ENCODE measurements around the gene LINC01488. TPM values are rescaled to one million over a fixed set of nuclear protein-coding genes. Genes with fewer than 3 reads are reported as not detected.

LINC01488 gene
- total RNA-seq (not detected), polyA plus RNA-seq (ENCODE audit: insufficient read depth, low read depth, low replicate concordance) (not detected)
- long read RNA-seq, donor 1 = 0 reads
- long read RNA-seq, donor 2 = 0 reads

GRCh38 chr11:69481393-69481844, at the start of gene LINC01488:
LINC01488 (plus strand) TSS chr11:69481663.
- Histone ChIP-seq H3K4me3 (no peak within 1 kb of the TSS), H3K9me3 (no peaks in the 10 kb centered on the region), H3K4me1 (no peaks in the 10 kb centered on the region), H3K36me3 (ENCODE audit: low read depth, missing control alignments) (no peaks in the 10 kb centered on the region), H3K27me3 (no peaks in the 10 kb centered on the region), H3K27ac (no peak within 1 kb of the TSS)
- WGBS, 2 donors = 79 to 80% methylated on average over 3 to 4 of the region's 4 CpGs
- no peak for DNase-seq
- TF ChIP-seq CTCF (IDR thresholded peaks at IDR 0.05) = no peak
- no peak for TF ChIP-seq POLR2A (IDR thresholded peaks at IDR 0.05)
- intact Hi-C loops (cut with DNase I; ENCODE audit: low total_unique reads) = no loop called here

GRCh38 chr11:69431893-69432738, 49.3 kb upstream of the LINC01488 start:
- Histone ChIP-seq H3K9me3 (no peaks in the 10 kb centered on the region), H3K4me1 (no peaks in the 10 kb centered on the region), H3K4me3 (no peak overlapping the region), H3K27ac (no peak overlapping the region), H3K27me3 (no peaks in the 10 kb centered on the region), H3K36me3 (ENCODE audit: low read depth, missing control alignments) (no peaks in the 10 kb centered on the region)
- intact Hi-C loops (cut with DNase I; ENCODE audit: low total_unique reads) = no loop called here
- WGBS, 2 donors = 81 to 83% methylated on average over 14 of the region's 14 CpGs
- TF ChIP-seq POLR2A (IDR thresholded peaks at IDR 0.05) = no peak
- TF ChIP-seq CTCF (IDR thresholded peaks at IDR 0.05) = no peak
- DNase-seq = no peak

DNA sequence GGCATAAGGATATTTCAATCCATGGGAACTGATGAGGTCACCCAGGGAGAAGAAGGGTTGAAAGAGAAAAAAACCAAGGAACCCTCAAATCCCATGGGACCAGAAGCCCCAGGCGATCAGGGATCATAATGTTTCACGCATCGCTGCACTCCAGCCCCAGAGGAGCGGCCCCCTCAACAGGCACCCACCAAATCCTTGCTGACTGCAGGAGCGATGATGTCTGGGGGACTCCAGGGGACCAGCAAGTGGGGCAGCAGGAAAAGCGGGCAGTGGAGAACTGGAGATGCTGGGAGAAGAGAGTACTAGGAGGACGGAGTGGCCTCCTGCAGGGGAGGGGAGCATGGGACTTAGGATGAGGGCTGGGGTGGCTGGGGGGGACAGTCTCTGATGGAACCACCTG, 47.7 kb upstream of the LINC01488 start:
- intact Hi-C loops (cut with DNase I; ENCODE audit: low total_unique reads) = no loop called here
- Histone ChIP-seq H3K9me3 (no peaks in the 10 kb centered on the region), H3K4me3 (no peak overlapping the region), H3K4me1 (no peaks in the 10 kb centered on the region), H3K27ac (no peak overlapping the region), H3K36me3 (ENCODE audit: low read depth, missing control alignments) (no peaks in the 10 kb centered on the region), H3K27me3 (no peaks in the 10 kb centered on the region)
- TF ChIP-seq POLR2A (IDR thresholded peaks at IDR 0.05) = no peak
- TF ChIP-seq CTCF (IDR thresholded peaks at IDR 0.05) = no peak
- no peak for DNase-seq
- 90 to 96% methylated on average over 7 of the region's 7 CpGs for WGBS, 2 donors

DNA sequence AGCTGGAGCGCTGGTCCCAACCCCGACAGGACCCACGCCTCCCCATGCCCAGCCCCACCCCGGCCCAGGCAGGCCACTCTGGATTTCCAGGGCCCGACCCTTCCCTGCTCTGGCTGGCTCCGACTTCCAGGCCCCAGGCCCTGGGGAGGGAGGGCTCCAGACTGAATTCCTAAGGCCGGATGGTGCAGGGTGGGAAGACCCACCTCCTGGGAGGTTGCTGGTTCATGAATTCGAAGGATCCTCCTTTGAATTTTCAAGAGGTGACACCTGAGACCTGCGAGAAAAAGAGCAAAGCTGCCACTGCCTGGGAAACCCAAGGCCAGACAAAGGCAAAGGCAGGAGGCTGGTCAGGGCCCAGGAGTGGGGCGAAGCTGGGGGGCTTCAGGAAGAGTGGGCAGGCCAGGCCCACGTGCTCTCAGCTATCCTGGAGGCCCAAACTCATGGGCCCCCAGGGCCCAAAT, 47.0 kb upstream of the LINC01488 start:
- Histone ChIP-seq H3K27ac (no peak overlapping the region), H3K27me3 (no peaks in the 10 kb centered on the region), H3K4me3 (no peak overlapping the region), H3K36me3 (ENCODE audit: low read depth, missing control alignments) (no peaks in the 10 kb centered on the region), H3K9me3 (no peaks in the 10 kb centered on the region), H3K4me1 (no peaks in the 10 kb centered on the region)
- DNase-seq = no peak
- TF ChIP-seq POLR2A (IDR thresholded peaks at IDR 0.05) = no peak
- WGBS, 2 donors = 87 to 88% methylated on average over 4 to 11 of the region's 11 CpGs
- intact Hi-C loops (cut with DNase I; ENCODE audit: low total_unique reads) = no loop called here

GRCh38 chr11:69435161-69435986, 46.1 kb upstream of the LINC01488 start:
- WGBS, 2 donors = 78 to 81% methylated on average over 14 to 15 of the region's 15 CpGs
- H3K27me3 ChIP-seq = no peaks in the 10 kb centered on the region
- no peaks in the 10 kb centered on the region for H3K4me1 ChIP-seq
- H3K36me3 ChIP-seq (ENCODE audit: low read depth, missing control alignments) = no peaks in the 10 kb centered on the region
- no peak for DNase-seq
- H3K9me3 ChIP-seq = no peaks in the 10 kb centered on the region
- TF ChIP-seq CTCF (IDR thresholded peaks at IDR 0.05) (no peak), POLR2A (IDR thresholded peaks at IDR 0.05) (no peak)
- no peak overlapping the region for H3K4me3 ChIP-seq
- intact Hi-C loops (cut with DNase I; ENCODE audit: low total_unique reads) = no loop called here
- no peak overlapping the region for H3K27ac ChIP-seq
